ENCODE data around the gene CCNB2. TPM values are rescaled to one million over a fixed set of nuclear protein-coding genes. Genes with fewer than 3 reads are reported as not detected.

Gene CCNB2
- 0.79 TPM for polyA plus RNA-seq

- Mint-ChIP-seq H3K4me1 (peaks cover 4 to 13% (median 10%) of the 10 kb centered on the region in 3 donors), H3K4me3 (peak within 1 kb of the TSS; percentile 84 to 98 (median 95)), H3K9me3 (peaks cover 0 to 1% (median 0%) of the 10 kb centered on the region in 3 donors), H3K27ac (peak within 1 kb of the TSS; percentile 93 to 99 (median 95)), H3K36me3 (peaks cover 1% of the 10 kb centered on the region), H3K27me3 (no peaks in the 10 kb centered on the region)
Measured at GRCh38 chr15:59104912-59105732, at the start of gene CCNB2. Gene CCNB2 (plus strand): TSS chr15:59105146. CDS start chr15:59105269, 123 bp downstream.

GRCh38 chr15:59059076-59059597, 45.8 kb upstream of the CCNB2 start:
- Mint-ChIP-seq H3K36me3 (peaks cover 21% of the 10 kb centered on the region), H3K27me3 (no peaks in the 10 kb centered on the region)

GRCh38 chr15:59060348-59060747, 44.6 kb upstream of the CCNB2 start:
- Mint-ChIP-seq H3K4me3 (no peak overlapping the region), H3K27ac (peak overlapping the region in 1 of 3 donors; percentile 67), H3K9me3 (no peaks in the 10 kb centered on the region), H3K4me1 (peaks cover 19 to 32% (median 24%) of the 10 kb centered on the region in 3 donors), H3K36me3 (peaks cover 21% of the 10 kb centered on the region), H3K27me3 (no peaks in the 10 kb centered on the region)

More at GRCh38 chr15:59059076-59059597, 45.8 kb upstream of the CCNB2 start:
- H3K27ac Mint-ChIP-seq = peak overlapping the region in 1 of 3 donors; percentile 61
- H3K4me3 Mint-ChIP-seq = peak overlapping the region in 2 of 4 donors; percentile 13 to 33
- peaks cover 18 to 32% (median 25%) of the 10 kb centered on the region in 3 donors for H3K4me1 Mint-ChIP-seq
- H3K9me3 Mint-ChIP-seq = no peaks in the 10 kb centered on the region

- H3K27ac Mint-ChIP-seq = peak overlapping the region in 2 of 3 donors; percentile 10 to 34
- H3K9me3 Mint-ChIP-seq = no peaks in the 10 kb centered on the region
- H3K36me3 Mint-ChIP-seq = peaks cover 21% of the 10 kb centered on the region
- peaks cover 16 to 21% (median 20%) of the 10 kb centered on the region in 3 donors for H3K4me1 Mint-ChIP-seq
- no peak overlapping the region for H3K4me3 Mint-ChIP-seq
- H3K27me3 Mint-ChIP-seq = no peaks in the 10 kb centered on the region
Measured at GRCh38 chr15:59063042-59063441, 41.9 kb upstream of the CCNB2 start.

- H3K4me1 Mint-ChIP-seq = peaks cover 0 to 3% (median 0%) of the 10 kb centered on the region in 3 donors
- H3K9me3 Mint-ChIP-seq = no peaks in the 10 kb centered on the region
- no peaks in the 10 kb centered on the region for H3K27me3 Mint-ChIP-seq
- peaks cover 11% of the 10 kb centered on the region for H3K36me3 Mint-ChIP-seq
- H3K4me3 Mint-ChIP-seq = no peak overlapping the region
- no peak overlapping the region for H3K27ac Mint-ChIP-seq
Measured at GRCh38 chr15:59069430-59069829, 35.5 kb upstream of the CCNB2 start.

- Mint-ChIP-seq H3K4me3 (peak overlapping the region in 1 of 4 donors; percentile 10), H3K36me3 (peaks cover 14% of the 10 kb centered on the region), H3K27ac (peak overlapping the region in 1 of 3 donors; percentile 33), H3K4me1 (peaks cover 0 to 5% (median 0%) of the 10 kb centered on the region in 3 donors), H3K27me3 (no peaks in the 10 kb centered on the region), H3K9me3 (no peaks in the 10 kb centered on the region)
Measured at GRCh38 chr15:59074607-59075006, 30.3 kb upstream of the CCNB2 start.

GRCh38 chr15:59087731-59088130, 17.2 kb upstream of the CCNB2 start:
- no peaks in the 10 kb centered on the region for H3K27me3 Mint-ChIP-seq
- H3K27ac Mint-ChIP-seq = peak overlapping the region in 2 of 3 donors; percentile 9 to 14
- no peaks in the 10 kb centered on the region for H3K9me3 Mint-ChIP-seq
- peaks cover 3% of the 10 kb centered on the region for H3K36me3 Mint-ChIP-seq
- H3K4me1 Mint-ChIP-seq = no peaks in the 10 kb centered on the region
- no peak overlapping the region for H3K4me3 Mint-ChIP-seq

GRCh38 chr15:59094077-59094476, 10.9 kb upstream of the CCNB2 start:
- Mint-ChIP-seq H3K9me3 (no peaks in the 10 kb centered on the region), H3K27me3 (no peaks in the 10 kb centered on the region), H3K4me1 (no peaks in the 10 kb centered on the region), H3K36me3 (peaks cover 7% of the 10 kb centered on the region), H3K27ac (no peak overlapping the region), H3K4me3 (no peak overlapping the region)

GRCh38 chr15:59096429-59096828, 8.5 kb upstream of the CCNB2 start:
- peaks cover 7% of the 10 kb centered on the region for H3K36me3 Mint-ChIP-seq
- H3K4me1 Mint-ChIP-seq = no peaks in the 10 kb centered on the region
- peaks cover 0 to 1% (median 0%) of the 10 kb centered on the region in 3 donors for H3K9me3 Mint-ChIP-seq
- peak overlapping the region in 1 of 3 donors; percentile 44 for H3K27ac Mint-ChIP-seq
- no peak overlapping the region for H3K4me3 Mint-ChIP-seq
- no peaks in the 10 kb centered on the region for H3K27me3 Mint-ChIP-seq

GRCh38 chr15:59099162-59099685, 5.7 kb upstream of the CCNB2 start:
- Mint-ChIP-seq H3K4me3 (no peak overlapping the region), H3K27me3 (no peaks in the 10 kb centered on the region), H3K4me1 (peaks cover 0 to 2% (median 2%) of the 10 kb centered on the region in 3 donors), H3K9me3 (peaks cover 0 to 1% (median 0%) of the 10 kb centered on the region in 3 donors), H3K27ac (no peak overlapping the region), H3K36me3 (peaks cover 6% of the 10 kb centered on the region)

- Mint-ChIP-seq H3K27me3 (no peaks in the 10 kb centered on the region), H3K27ac (peak overlapping the region; percentile 93 to 99 (median 95)), H3K36me3 (peaks cover 1% of the 10 kb centered on the region), H3K4me3 (peak overlapping the region; percentile 84 to 98 (median 95)), H3K4me1 (peaks cover 4 to 13% (median 10%) of the 10 kb centered on the region in 3 donors), H3K9me3 (peaks cover 0 to 1% (median 0%) of the 10 kb centered on the region in 3 donors)
Measured at GRCh38 chr15:59104602-59104911, 389 bp upstream of the CCNB2 start.

- Mint-ChIP-seq H3K4me3 (peak overlapping the region; percentile 84 to 98 (median 95)), H3K4me1 (peaks cover 4 to 13% (median 10%) of the 10 kb centered on the region in 3 donors), H3K9me3 (no peaks in the 10 kb centered on the region), H3K36me3 (peaks cover 1% of the 10 kb centered on the region), H3K27ac (peak overlapping the region in 1 of 3 donors; percentile 93), H3K27me3 (no peaks in the 10 kb centered on the region)
Measured at GRCh38 chr15:59105854-59106253, 908 bp downstream of the CCNB2 start.

GRCh38 chr15:59111251-59111650, 6.3 kb downstream of the CCNB2 start:
- Mint-ChIP-seq H3K4me1 (peaks cover 0 to 1% (median 0%) of the 10 kb centered on the region in 3 donors), H3K9me3 (no peaks in the 10 kb centered on the region), H3K36me3 (peaks cover 2% of the 10 kb centered on the region), H3K27ac (no peak overlapping the region), H3K27me3 (no peaks in the 10 kb centered on the region), H3K4me3 (no peak overlapping the region)

- H3K9me3 Mint-ChIP-seq = no peaks in the 10 kb centered on the region
- H3K4me1 Mint-ChIP-seq = peaks cover 0 to 7% (median 0%) of the 10 kb centered on the region in 3 donors
- no peak overlapping the region for H3K4me3 Mint-ChIP-seq
- H3K36me3 Mint-ChIP-seq = peaks cover 2% of the 10 kb centered on the region
- H3K27me3 Mint-ChIP-seq = no peaks in the 10 kb centered on the region
- no peak overlapping the region for H3K27ac Mint-ChIP-seq
Measured at GRCh38 chr15:59115047-59115446, 10.1 kb downstream of the CCNB2 start.

- no peak overlapping the region for H3K27ac Mint-ChIP-seq
- H3K4me1 Mint-ChIP-seq = peaks cover 0 to 7% (median 0%) of the 10 kb centered on the region in 3 donors
- no peaks in the 10 kb centered on the region for H3K27me3 Mint-ChIP-seq
- peaks cover 2% of the 10 kb centered on the region for H3K36me3 Mint-ChIP-seq
- no peak overlapping the region for H3K4me3 Mint-ChIP-seq
- no peaks in the 10 kb centered on the region for H3K9me3 Mint-ChIP-seq
Measured at GRCh38 chr15:59116141-59116540, 11.2 kb downstream of the CCNB2 start.
